Smooth muscle cell (in vitro differentiated cells): ENCODE data around the gene PRKRIP1. TPM values are rescaled to one million over a fixed set of nuclear protein-coding genes. Genes with fewer than 3 reads are reported as not detected.

ENCODE experiments used
- DNase-seq: peaks from one replicate; lab custom pipeline; 2025; ENCODE audit not compliant: unreplicated experiment; lab: John Stamatoyannopoulos, UW
- H2AFZ ChIP-seq: fragments of 200-600 bp; sonication (generic); 2 replicates; pipeline ENCODE4 v1.6.0; 2016; ENCODE audit warnings: antibody characterized with exemption, low read depth, mild to moderate bottlenecking
- H3F3A ChIP-seq: fragments of 200-600 bp; sonication (generic); 2 replicates; pipeline ENCODE4 v1.6.0; 2017; ENCODE audit warnings: antibody characterized with exemption, low read depth
- H3K27ac ChIP-seq: fragments of 200-600 bp; sonication (generic); 2 replicates; pipeline ENCODE4 v1.5.1; 2016; ENCODE audit warnings: low read depth, mild to moderate bottlenecking
- H3K27me3 ChIP-seq: fragments of 200-600 bp; sonication (generic); 2 replicates; pipeline ENCODE4 v1.6.1; 2016; ENCODE audit warnings: low read depth, mild to moderate bottlenecking
- H3K36me3 ChIP-seq: fragments of 200-600 bp; sonication (generic); 2 replicates; pipeline ENCODE4 v1.5.1; 2016; ENCODE audit warnings: low read depth
- H3K4me1 ChIP-seq: fragments of 200-600 bp; sonication (generic); 2 replicates; pipeline ENCODE4 v1.5.1; 2016; ENCODE audit warnings: low read depth
- H3K4me2 ChIP-seq: fragments of 200-600 bp; sonication (generic); 2 replicates; pipeline ENCODE4 v1.6.0; 2016; ENCODE audit warnings: mild to moderate bottlenecking
- H3K4me3 ChIP-seq: fragments of 200-600 bp; sonication (generic); 2 replicates; pipeline ENCODE4 v1.5.1; 2016; ENCODE audit warnings: mild to moderate bottlenecking
- H3K79me2 ChIP-seq: fragments of 200-600 bp; sonication (generic); 2 replicates; pipeline ENCODE4 v1.6.0; 2016; ENCODE audit warnings: low read depth, mild to moderate bottlenecking
- H3K9ac ChIP-seq: fragments of 200-600 bp; sonication (generic); 2 replicates; pipeline ENCODE4 v1.6.0; 2016; ENCODE audit warnings: low read depth
- H3K9me3 ChIP-seq: fragments of 200-600 bp; sonication (generic); replicated peaks from 2 replicates; pipeline ENCODE4 v1.5.1; 2016; ENCODE audit warnings: low read depth
- H4K20me1 ChIP-seq: fragments of 200-600 bp; sonication (generic); 2 replicates; pipeline ENCODE4 v1.6.0; 2016; ENCODE audit warnings: low read depth
- WGBS: methylation state at CpG from one replicate; pipeline ENCODE4 v1.1.7; 2016; ENCODE audit warnings: low lambda C conversion rate; 5-methylcytosine and 5-hydroxymethylcytosine counted together
- polyA plus RNA-seq: library from polyadenylated mRNA; unstranded; fragments of >200 nt; fragmentation: Nextera tagmentation; extraction: Ambion mirVana; gene quantifications from 2 replicates; pipeline ENCODE4 v1.2.1, GENCODE V29; 2016
- total RNA-seq: library from RNA; depleted of rRNA; stranded (reverse); fragments of >200 nt; gene quantifications from 2 replicates; pipeline ENCODE4 v1.2.3, GENCODE V29; 2014
- TF ChIP-seq, protein P1 (sequence below): fragments of 200-600 bp; sonication (generic); IDR thresholded peaks from 2 replicates; pipeline ENCODE4 v1.5.1; 2017; ENCODE audit warnings: borderline replicate concordance, mild to moderate bottlenecking, antibody characterized with exemption; ENCODE audit not compliant: insufficient read depth, poor library complexity, severe bottlenecking

Gene PRKRIP1
- total and polyA plus RNA-seq, 2 experiments from 2014 or later = 14.3 to 34.5 TPM

GRCh38 chr7:102429141-102429899 lies 33.2 kb downstream of the PRKRIP1 start:
- Histone ChIP-seq H3K79me2 (peaks cover 2% of the 10 kb centered on the region), H3K36me3 (no peaks in the 10 kb centered on the region), H3K27ac (no peak overlapping the region), H3K27me3 (no peaks in the 10 kb centered on the region), H3K4me2 (no peak overlapping the region), H2AFZ (no peak overlapping the region), H3K4me1 (peaks cover 10% of the 10 kb centered on the region), H3K4me3 (no peak overlapping the region), H3K9me3 (no peaks in the 10 kb centered on the region), H4K20me1 (peaks cover 2% of the 10 kb centered on the region), H3K9ac (no peak overlapping the region), H3F3A (peaks cover 25% of the 10 kb centered on the region)
- TF ChIP-seq, protein P1, sequence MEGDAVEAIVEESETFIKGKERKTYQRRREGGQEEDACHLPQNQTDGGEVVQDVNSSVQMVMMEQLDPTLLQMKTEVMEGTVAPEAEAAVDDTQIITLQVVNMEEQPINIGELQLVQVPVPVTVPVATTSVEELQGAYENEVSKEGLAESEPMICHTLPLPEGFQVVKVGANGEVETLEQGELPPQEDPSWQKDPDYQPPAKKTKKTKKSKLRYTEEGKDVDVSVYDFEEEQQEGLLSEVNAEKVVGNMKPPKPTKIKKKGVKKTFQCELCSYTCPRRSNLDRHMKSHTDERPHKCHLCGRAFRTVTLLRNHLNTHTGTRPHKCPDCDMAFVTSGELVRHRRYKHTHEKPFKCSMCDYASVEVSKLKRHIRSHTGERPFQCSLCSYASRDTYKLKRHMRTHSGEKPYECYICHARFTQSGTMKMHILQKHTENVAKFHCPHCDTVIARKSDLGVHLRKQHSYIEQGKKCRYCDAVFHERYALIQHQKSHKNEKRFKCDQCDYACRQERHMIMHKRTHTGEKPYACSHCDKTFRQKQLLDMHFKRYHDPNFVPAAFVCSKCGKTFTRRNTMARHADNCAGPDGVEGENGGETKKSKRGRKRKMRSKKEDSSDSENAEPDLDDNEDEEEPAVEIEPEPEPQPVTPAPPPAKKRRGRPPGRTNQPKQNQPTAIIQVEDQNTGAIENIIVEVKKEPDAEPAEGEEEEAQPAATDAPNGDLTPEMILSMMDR = no peak
- WGBS = 96% methylated on average over 10 of the region's 10 CpGs
- no peak for DNase-seq

DNA sequence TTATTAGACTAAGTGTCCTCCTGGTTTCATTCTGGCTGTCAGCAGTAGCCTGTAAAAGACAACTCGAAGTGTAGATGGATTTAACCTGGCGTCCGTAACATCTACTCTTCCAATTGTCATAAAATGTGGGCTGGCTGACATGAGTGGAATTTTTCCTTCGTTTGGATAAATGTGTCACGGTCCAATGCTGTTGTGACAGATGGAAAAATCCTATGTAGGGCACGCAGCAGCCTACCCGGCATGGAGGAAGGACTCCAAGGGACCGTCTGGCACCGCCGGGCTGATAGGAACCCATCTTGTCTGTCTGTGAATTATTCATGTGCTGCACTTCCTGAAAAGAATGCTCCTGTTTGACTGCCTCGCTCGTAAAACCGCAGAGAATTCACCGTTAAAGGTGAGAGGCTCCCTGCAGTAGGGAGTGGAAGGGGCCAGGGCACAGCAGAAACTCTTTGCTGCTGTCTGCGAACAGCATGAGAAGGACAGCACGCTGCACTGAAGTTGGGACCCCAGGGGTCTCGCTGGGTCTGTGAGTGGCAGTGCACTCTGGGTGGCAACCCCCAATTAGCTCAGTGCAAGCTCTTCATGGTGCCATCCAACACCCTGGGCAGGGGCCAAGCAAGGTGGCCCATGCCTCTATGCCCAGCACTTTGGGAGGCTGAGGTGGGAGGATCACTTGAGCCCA lies 35.6 kb downstream of the PRKRIP1 start:
- WGBS = 24% methylated on average over 17 of the region's 17 CpGs
- H3K9me3 ChIP-seq = no peaks in the 10 kb centered on the region
- no peak overlapping the region for H2AFZ ChIP-seq
- H3K4me2 ChIP-seq = peak overlapping the region; percentile 98
- peak; percentile 6 for DNase-seq
- peaks cover 19% of the 10 kb centered on the region for H3K79me2 ChIP-seq
- H3K4me1 ChIP-seq = peaks cover 11% of the 10 kb centered on the region
- H3K27me3 ChIP-seq = no peaks in the 10 kb centered on the region
- peak overlapping the region; percentile 56 for H3K9ac ChIP-seq
- no peaks in the 10 kb centered on the region for H3K36me3 ChIP-seq
- H3F3A ChIP-seq = peaks cover 25% of the 10 kb centered on the region
- H3K27ac ChIP-seq = peak overlapping the region; percentile 95
- TF ChIP-seq, protein P1 = no peak
- H4K20me1 ChIP-seq = no peaks in the 10 kb centered on the region
- H3K4me3 ChIP-seq = no peak overlapping the region

DNA sequence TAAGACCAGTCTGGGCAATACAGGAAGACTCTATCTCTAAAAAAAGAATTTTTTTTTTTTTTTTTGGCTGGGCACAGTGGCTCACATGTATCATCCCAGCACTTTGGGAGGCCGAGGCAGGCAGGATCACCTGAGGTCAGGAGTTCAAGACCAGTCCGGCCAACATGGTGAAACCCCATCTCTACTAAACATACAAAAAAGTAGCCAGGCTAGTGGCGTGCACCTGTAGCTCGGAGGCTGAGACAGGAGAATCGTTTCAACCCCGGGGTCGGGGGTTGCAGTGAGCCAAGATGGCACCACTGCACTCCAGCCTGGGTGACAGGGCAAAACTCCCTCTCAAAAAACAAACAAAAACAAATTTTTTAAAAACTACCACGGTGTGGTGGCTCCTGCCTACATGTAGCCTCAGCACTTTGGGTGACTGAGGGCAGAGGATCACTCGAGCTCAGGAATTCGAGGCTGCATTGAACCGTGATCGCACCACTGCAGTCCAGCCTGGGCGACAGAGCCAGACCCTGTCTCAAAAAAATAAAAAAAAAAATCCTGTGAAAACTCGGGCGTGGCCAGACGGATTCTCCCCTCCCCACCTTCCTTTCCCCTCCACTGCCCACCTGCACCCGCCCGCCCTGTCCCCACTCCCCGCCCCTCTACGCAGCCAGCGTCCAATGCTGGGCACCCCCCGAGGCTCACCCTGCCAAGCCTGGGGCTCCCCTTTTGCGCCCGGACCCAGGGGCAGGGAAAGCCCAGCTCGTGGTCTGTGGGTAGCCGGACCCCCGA lies 36.5 kb downstream of the PRKRIP1 start:
- 33% methylated on average over 27 of the region's 27 CpGs for WGBS
- H2AFZ ChIP-seq = no peak overlapping the region
- H3K36me3 ChIP-seq = no peaks in the 10 kb centered on the region
- H3K27me3 ChIP-seq = no peaks in the 10 kb centered on the region
- H3F3A ChIP-seq = peaks cover 25% of the 10 kb centered on the region
- H3K9ac ChIP-seq = peak overlapping the region; percentile 96
- TF ChIP-seq, protein P1 = no peak
- H3K27ac ChIP-seq = peak overlapping the region; percentile 95
- DNase-seq = no peak
- H3K4me3 ChIP-seq = peak overlapping the region; percentile 70
- peaks cover 11% of the 10 kb centered on the region for H3K4me1 ChIP-seq
- no peaks in the 10 kb centered on the region for H3K9me3 ChIP-seq
- H3K4me2 ChIP-seq = peak overlapping the region; percentile 98
- no peaks in the 10 kb centered on the region for H4K20me1 ChIP-seq
- peaks cover 19% of the 10 kb centered on the region for H3K79me2 ChIP-seq
